ENCODE data around the gene RUBCN.
"Not testable (repeated sequence)": the region's sequence is repeated elsewhere in the genome, so short reads cannot be mapped to it uniquely, and the experiment has no call there.

- TF ChIP-seq POLR2A, CTCF (IDR thresholded peaks at IDR 0.05): not testable (repeated sequence)
These were observed 73.2 kb downstream of the RUBCN start for GRCh38 chr3:197663367-197664140.
